GM19099 (cell line): ENCODE data around the gene SETX.

Experiments
- POLR2A ChIP-seq: IDR thresholded peaks from 3 replicates; pipeline ENCODE4 v1.6.1; 2011; ENCODE audit warnings: low read depth; ENCODE audit not compliant: insufficient read length; ENCODE audit errors: extremely low read depth

The SETX gene

DNA sequence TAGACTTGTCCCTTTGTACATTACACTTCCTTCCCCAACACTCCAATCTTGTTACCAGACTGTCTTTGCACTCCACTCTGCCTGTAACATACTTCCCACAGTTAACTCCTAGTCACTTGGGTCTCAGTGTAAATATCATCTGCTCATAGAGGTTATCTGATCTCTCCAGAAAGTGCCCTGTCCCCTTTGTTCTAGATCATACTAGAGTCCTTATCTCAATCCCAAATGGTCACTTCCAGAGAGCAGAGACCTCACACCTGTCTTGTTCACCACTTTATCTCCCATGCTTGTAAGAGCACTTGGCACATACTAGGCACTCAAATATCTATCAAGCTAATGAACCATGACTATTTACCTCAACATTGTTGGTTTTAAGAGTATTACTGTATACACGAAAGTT lies 30.4 kb downstream of the SETX start:
- TF ChIP-seq POLR2A = no peak

- TF ChIP-seq POLR2A = no peak
These were observed 35.2 kb downstream of the SETX start for GRCh38 chr9:132319421-132320110.

GRCh38 chr9:132312873-132313272 lies 41.9 kb downstream of the SETX start:
- TF ChIP-seq POLR2A = no peak

DNA sequence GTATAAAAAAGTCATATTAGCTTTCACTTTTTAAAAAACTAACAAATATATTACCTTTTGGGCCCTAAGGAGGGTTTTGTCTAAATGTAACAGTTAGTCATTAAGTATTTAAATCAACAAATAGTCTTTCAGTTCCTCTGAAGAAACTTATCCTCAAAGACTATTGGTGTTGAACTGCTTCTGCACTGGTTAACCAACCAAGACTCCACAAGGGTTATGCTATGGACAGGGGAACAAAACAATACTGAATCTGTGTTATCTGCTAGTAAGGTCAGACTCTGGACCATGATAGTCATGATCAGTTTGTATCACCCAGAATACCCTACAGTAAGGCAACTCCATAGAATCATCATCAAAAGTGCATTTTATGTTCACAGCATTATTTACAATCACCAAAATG lies 42.4 kb downstream of the SETX start:
- no peak for TF ChIP-seq POLR2A

- no peak for TF ChIP-seq POLR2A
These were observed 42.8 kb downstream of the SETX start for GRCh38 chr9:132311978-132312377.

GRCh38 chr9:132309056-132309455 lies 45.7 kb downstream of the SETX start:
- no peak for TF ChIP-seq POLR2A

DNA sequence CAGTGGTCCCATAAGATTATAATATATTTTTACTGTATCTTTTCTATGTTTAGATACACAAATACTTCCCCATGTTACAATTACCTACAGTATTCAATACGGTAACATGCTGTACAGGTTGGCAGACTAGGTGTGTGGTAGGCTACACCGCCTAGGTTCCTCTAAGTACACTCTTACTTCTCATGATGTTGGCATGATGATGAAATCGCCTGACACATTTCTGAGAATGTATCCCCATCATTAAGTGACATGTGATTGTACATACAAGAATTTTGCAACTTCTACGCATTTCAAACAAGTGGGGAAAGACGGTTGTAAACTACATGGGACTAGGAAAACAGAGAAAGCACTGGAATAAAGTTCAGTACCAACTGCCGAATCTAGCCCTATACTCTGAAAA lies 53.3 kb downstream of the SETX start:
- TF ChIP-seq POLR2A = no peak

- TF ChIP-seq POLR2A = no peak
These were observed 55.6 kb downstream of the SETX start for GRCh38 chr9:132299221-132299620.

GRCh38 chr9:132295181-132295580 lies 59.6 kb downstream of the SETX start:
- no peak for TF ChIP-seq POLR2A

DNA sequence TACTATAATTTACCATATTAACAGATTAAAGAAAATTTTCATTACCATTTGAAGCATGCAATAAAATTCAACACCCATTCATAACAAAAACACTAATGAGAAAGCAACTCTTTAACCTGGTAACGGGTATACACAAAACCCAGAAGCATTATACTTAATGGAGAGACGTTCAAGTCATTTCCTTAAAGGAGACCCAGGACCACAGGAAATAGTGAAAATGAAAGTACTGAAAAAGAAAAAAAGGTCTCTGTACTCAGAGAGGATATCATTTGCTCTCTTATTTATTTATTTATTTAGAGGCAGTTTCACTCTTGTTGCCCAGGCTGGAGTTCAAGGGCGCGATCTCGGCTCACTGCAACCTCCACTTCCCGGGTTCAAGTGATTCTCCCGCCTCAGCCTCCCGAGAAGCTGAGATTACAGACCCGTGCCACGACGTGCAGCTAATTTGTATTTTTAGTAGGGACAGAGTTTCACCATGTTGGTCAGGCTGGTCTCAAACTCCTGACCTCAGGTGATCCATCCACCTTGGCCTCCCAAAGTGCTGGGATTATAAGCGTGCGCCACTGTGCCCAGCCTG lies 61.6 kb downstream of the SETX start:
- no peak for TF ChIP-seq POLR2A

DNA sequence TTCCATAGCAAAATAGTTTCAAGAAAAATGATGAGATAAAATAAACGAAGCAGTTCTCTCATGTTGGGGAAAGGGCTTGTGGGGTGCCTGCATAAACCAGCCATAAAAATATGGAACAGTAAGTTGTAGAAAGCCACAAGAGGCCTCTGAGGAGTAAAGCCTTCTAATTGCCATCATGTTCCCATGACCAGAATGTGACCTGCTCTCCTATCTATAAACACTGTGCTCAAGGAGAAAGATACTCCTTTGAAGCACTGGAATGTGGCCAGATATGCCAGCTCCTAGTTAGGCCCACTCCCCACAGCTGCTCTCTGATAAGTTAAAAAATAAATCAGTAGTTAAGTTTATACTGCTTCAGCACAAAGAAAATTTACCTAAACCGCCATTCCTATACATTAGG lies 65.8 kb downstream of the SETX start:
- TF ChIP-seq POLR2A = no peak

- TF ChIP-seq POLR2A = no peak
These were observed 66.4 kb downstream of the SETX start for GRCh38 chr9:132288361-132288760.

- TF ChIP-seq POLR2A = no peak
These were observed 67.5 kb downstream of the SETX start for GRCh38 chr9:132287256-132287760.

GRCh38 chr9:132283863-132284262 lies 70.9 kb downstream of the SETX start:
- no peak for TF ChIP-seq POLR2A

DNA sequence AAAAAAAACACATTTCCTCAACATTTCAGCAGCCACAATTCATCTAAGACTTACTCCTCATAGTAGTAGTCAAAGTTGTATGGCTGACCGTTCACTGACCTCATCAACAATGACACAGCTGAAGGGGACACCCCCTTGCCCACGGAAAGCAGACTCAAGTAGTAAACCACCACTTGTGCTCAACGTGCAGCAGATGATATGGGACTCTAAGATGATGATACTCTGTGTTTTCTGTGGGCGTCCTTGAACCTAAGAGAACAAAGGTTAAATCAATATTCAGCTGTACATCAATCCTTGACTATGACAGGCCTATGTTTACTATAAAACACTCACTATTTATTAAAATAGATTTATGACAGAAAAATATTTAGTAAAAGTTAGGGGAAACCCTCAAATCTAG lies 71.6 kb downstream of the SETX start:
- TF ChIP-seq POLR2A = no peak

GRCh38 chr9:132274861-132275260 lies 79.9 kb downstream of the SETX start:
- TF ChIP-seq POLR2A = no peak
